ENCODE data around the gene CFAP99. TPM values are rescaled to one million over a fixed set of nuclear protein-coding genes. Genes with fewer than 3 reads are reported as not detected.

The CFAP99 gene
- total RNA-seq, 4 donors from 2014 or later, result not detected

- TF ChIP-seq CTCF (IDR thresholded peaks at IDR 0.05 in 4 of 5, conservative IDR thresholded peaks at IDR 0.05 in 1 of 5) (no peak), POLR2A (IDR thresholded peaks at IDR 0.05) (no peak)
- H3K9me3 ChIP-seq, result no peaks in the 10 kb centered on the region
- intact Hi-C loops (cut with DNase I; ENCODE audit: low total_unique reads), result no loop called here
- DNase-seq (no peak), ATAC-seq (no peak)
- no peaks in the 10 kb centered on the region for H3K4me1 ChIP-seq
- no peak overlapping the region for H3K4me3 ChIP-seq
- H3K27ac ChIP-seq, result no peak overlapping the region
- H3K27me3 ChIP-seq, result no peaks in the 10 kb centered on the region
- H3K36me3 ChIP-seq, result peaks cover 0 to 22% of the 10 kb centered on the region in 2 donors
- in situ Hi-C loops (cut with MboI; ENCODE audit: low sequenced_read_pairs in 4 of 4), result no loop called here
These were observed 88.5 kb downstream of the CFAP99 start for GRCh38 chr4:2507259-2507658.

- in situ Hi-C loops (cut with MboI; ENCODE audit: low sequenced_read_pairs in 4 of 4) (no loop called here), intact Hi-C loops (cut with DNase I; ENCODE audit: low total_unique reads) (no loop called here)
- H3K4me3 ChIP-seq, result no peak overlapping the region
- TF ChIP-seq POLR2A (IDR thresholded peaks at IDR 0.05), result no peak
- TF ChIP-seq CTCF (IDR thresholded peaks at IDR 0.05 in 4 of 5, conservative IDR thresholded peaks at IDR 0.05 in 1 of 5), result no peak
- no peaks in the 10 kb centered on the region for H3K9me3 ChIP-seq
- ATAC-seq, result no peak
- no peaks in the 10 kb centered on the region for H3K4me1 ChIP-seq
- peaks cover 0 to 28% of the 10 kb centered on the region in 2 donors for H3K36me3 ChIP-seq
- H3K27ac ChIP-seq, result no peak overlapping the region
- DNase-seq, result no peak
- H3K27me3 ChIP-seq, result no peaks in the 10 kb centered on the region
These were observed 89.1 kb downstream of the CFAP99 start for GRCh38 chr4:2507855-2508254.

GRCh38 chr4:2510351-2511259 lies 91.8 kb downstream of the CFAP99 start:
- no peak for ATAC-seq
- no peaks in the 10 kb centered on the region for H3K27me3 ChIP-seq
- H3K4me1 ChIP-seq, result peaks cover under 1% of the 10 kb centered on the region in 2 donors
- H3K27ac ChIP-seq, result no peak overlapping the region
- TF ChIP-seq CTCF (IDR thresholded peaks at IDR 0.05 in 4 of 5, conservative IDR thresholded peaks at IDR 0.05 in 1 of 5) (no peak), POLR2A (IDR thresholded peaks at IDR 0.05) (no peak)
- H3K9me3 ChIP-seq, result no peaks in the 10 kb centered on the region
- H3K4me3 ChIP-seq, result no peak overlapping the region
- peaks cover 0 to 47% of the 10 kb centered on the region in 2 donors for H3K36me3 ChIP-seq
- DNase-seq, result no peak
- intact Hi-C loops (cut with DNase I; ENCODE audit: low total_unique reads) (no loop called here), in situ Hi-C loops (cut with MboI; ENCODE audit: low sequenced_read_pairs in 4 of 4) (no loop called here)

- intact Hi-C loops (cut with DNase I; ENCODE audit: low total_unique reads), result no loop called here
- TF ChIP-seq CTCF (IDR thresholded peaks at IDR 0.05 in 4 of 5, conservative IDR thresholded peaks at IDR 0.05 in 1 of 5) (no peak), POLR2A (IDR thresholded peaks at IDR 0.05) (no peak)
These were observed 92.9 kb downstream of the CFAP99 start for GRCh38 chr4:2511645-2512131.

More at GRCh38 chr4:2511645-2512131, 92.9 kb downstream of the CFAP99 start:
- H3K36me3 ChIP-seq, result peaks cover 0 to 44% of the 10 kb centered on the region in 2 donors
- no peaks in the 10 kb centered on the region for H3K9me3 ChIP-seq
- no peak for DNase-seq
- no peak overlapping the region for H3K4me3 ChIP-seq
- no peak overlapping the region for H3K27ac ChIP-seq
- ATAC-seq, result no peak
- in situ Hi-C loops (cut with MboI; ENCODE audit: low sequenced_read_pairs in 4 of 4), result no loop called here
- H3K27me3 ChIP-seq, result no peaks in the 10 kb centered on the region
- H3K4me1 ChIP-seq, result peaks cover 11% of the 10 kb centered on the region in 2 donors

Other genes with a start within 250 kb of the CFAP99 start
- gene HAUS3, start 176.8 kb upstream of the CFAP99 start, total RNA-seq, result 10 to 100 TPM in 2 of 4 donors, 1 to 10 TPM in 2; 4.8 to 12.1 (median 9.5) TPM
- gene POLN, start 176.8 kb upstream of the CFAP99 start, total RNA-seq, result 1 to 10 TPM in 1 of 4 donors, under 1 TPM in 2, not detected in 1; 0.71 to 2.0 (median 0.86) TPM
- 10 to 100 TPM; 20.4 to 29.4 (median 27.7) TPM for gene MXD4, start 156.8 kb upstream of the CFAP99 start, total RNA-seq
- 1 to 10 TPM; 1.8 to 6.0 (median 3.4) TPM for gene ZFYVE28, start 310 bp upstream of the CFAP99 start, total RNA-seq
- gene RNF4, start 50.2 kb downstream of the CFAP99 start, total RNA-seq, result 10 to 100 TPM; 21.7 to 48.7 (median 34.7) TPM
- gene FAM193A, start 117.7 kb downstream of the CFAP99 start, total RNA-seq, result 10 to 100 TPM; 16.7 to 18.9 (median 18.0) TPM